ENCODE measurements around the gene RAD51B.

Gene RAD51B

GRCh38 chr14:68506021-68506644 is 686.6 kb downstream of the RAD51B start:
- DNase-seq (ENCODE audit: low read depth, low spot score): no peak

- DNase-seq (ENCODE audit: low read depth, low spot score): no peak
Measured at GRCh38 chr14:68506645-68507419, 687.3 kb downstream of the RAD51B start.

DNA sequence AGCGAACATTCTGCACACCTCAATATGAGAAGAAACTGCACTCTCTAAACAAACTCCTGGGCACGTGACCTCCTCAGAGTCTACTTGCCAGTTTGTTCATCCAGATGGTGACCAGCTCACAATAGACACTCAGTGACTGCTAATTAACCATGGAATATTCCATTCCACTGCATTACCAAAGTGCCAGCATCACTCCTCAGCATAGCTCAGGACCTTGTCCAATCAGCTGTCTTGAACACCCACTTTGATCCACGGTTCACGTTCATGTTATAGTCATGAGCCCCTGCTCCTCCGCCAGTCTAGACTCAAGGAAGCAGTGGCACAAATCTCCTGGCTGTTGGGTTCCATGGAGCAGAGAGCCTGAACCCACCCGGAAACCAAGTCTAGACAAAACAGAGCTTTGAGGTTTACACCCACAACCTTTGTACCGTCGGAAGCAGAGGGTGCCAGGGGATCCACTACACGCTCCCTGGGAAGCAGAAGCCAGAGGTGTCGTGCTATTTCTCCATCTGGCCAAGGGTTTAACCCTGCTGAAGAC is 688.0 kb downstream of the RAD51B start:
- no peak for DNase-seq (ENCODE audit: low read depth, low spot score)

GRCh38 chr14:68508581-68508980 is 689.0 kb downstream of the RAD51B start:
- no peak for DNase-seq (ENCODE audit: low read depth, low spot score)

- no peak for DNase-seq (ENCODE audit: low read depth, low spot score)
Measured at GRCh38 chr14:68509188-68509983, 689.8 kb downstream of the RAD51B start.

DNA sequence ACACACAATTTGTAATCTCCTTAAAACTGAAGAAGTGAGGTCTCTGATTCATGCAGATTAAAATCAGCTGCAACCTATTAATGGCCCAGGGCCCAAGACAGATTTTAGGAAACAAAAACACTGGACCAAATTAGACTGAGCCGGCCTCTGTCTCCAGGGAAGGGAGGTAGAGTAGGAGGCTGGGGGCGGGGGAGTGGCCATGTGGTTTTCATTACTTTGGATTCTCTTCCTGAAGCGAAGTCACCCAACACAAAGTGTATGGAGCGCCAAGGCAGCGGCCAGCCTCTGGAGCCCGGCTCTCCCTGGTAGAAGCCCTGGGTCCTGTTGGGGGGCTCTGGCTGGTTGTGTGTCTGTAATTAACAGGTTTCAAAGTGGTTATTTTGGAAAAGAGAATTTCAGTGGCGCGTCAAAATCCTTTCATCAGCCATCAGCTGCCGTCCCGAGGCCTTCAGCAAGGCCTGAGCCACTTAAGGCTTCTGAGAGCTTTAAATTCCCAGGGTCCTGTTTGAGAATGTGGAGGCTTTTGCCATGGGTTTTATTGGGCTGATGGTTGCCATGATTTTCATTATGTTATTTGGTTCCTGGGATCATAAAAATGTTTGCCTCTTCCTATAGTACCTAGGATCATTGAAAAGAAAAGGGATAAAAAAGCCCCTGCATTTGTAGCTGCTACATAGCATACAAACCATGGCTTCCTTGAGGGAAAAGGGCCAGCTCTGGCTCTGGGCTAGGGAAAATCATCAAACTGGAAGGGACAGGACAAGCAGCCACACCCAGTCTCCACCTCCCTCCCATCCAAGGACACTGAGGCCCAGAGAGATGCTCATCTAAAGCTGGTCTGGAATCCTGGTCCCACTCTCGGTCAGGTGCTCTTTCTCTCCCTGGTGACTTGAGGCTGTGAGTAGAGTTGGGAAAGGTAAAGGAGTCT is 690.9 kb downstream of the RAD51B start:
- no peak for DNase-seq (ENCODE audit: low read depth, low spot score)

GRCh38 chr14:68511129-68512047 is 691.8 kb downstream of the RAD51B start:
- DNase-seq (ENCODE audit: low read depth, low spot score): no peak

DNA sequence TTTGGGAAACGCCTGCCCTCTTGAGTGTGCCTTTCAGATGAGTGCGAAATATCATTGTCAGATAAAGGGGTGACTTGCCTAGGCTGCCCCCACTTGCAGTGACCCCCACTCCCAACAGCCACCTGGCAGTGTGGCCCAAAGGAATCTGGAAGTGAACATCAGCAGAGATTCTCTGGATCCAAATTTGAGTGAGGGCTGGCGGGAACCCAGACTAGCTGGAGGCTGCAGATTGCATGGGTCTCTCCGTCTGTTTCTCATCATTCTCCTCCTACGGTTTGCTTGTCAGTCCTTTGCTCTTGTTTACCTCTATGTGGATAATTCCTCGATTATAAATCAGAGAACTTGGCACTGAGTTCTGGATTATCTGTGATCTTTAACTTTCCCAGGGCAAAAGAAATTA is 692.5 kb downstream of the RAD51B start:
- no peak for DNase-seq (ENCODE audit: low read depth, low spot score)

DNA sequence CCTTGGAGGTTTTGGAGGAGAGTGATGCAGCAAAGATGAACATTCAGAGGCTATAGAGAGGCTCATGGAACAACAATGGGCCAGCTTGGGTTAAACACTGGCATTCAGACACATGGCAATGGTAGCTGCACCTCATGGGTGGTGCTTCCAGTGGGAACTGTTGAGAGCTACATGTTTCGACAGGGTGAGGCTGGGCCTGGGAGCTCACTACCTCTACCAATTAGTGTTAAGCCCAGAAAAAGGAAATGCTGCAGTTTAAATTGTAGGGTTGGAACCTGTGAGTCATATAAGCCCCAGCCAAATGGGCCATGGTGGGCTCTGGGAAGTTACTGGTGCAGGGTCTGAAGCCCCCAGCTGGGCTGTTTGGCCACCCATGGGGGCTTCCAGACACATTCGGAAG is 693.6 kb downstream of the RAD51B start:
- DNase-seq (ENCODE audit: low read depth, low spot score): no peak

GRCh38 chr14:68513838-68514607 is 694.4 kb downstream of the RAD51B start:
- DNase-seq (ENCODE audit: low read depth, low spot score): no peak

GRCh38 chr14:68514608-68515194 is 695.1 kb downstream of the RAD51B start:
- no peak for DNase-seq (ENCODE audit: low read depth, low spot score)

- DNase-seq (ENCODE audit: low read depth, low spot score): no peak
Measured at GRCh38 chr14:68516342-68516741, 696.8 kb downstream of the RAD51B start.

DNA sequence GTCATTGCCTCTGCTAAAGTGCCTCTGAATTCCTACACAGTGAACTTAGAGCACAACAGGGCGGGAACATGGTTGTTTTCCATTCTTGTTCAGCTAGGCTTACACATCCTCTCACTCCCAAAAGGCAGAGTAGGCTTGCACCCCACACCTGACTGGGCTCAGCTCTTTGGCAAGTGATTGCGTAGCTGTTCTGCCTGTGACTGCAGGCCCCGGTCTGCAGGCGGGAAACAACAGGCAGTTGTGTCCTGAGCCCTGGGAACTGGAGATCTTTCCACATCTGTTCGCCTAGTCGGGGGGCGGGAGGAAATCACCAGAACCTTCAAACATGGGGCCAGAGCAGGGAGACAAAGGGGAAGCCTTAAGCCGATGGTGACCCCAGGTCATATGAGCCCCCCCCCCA is 698.6 kb downstream of the RAD51B start:
- DNase-seq (ENCODE audit: low read depth, low spot score): no peak

DNA sequence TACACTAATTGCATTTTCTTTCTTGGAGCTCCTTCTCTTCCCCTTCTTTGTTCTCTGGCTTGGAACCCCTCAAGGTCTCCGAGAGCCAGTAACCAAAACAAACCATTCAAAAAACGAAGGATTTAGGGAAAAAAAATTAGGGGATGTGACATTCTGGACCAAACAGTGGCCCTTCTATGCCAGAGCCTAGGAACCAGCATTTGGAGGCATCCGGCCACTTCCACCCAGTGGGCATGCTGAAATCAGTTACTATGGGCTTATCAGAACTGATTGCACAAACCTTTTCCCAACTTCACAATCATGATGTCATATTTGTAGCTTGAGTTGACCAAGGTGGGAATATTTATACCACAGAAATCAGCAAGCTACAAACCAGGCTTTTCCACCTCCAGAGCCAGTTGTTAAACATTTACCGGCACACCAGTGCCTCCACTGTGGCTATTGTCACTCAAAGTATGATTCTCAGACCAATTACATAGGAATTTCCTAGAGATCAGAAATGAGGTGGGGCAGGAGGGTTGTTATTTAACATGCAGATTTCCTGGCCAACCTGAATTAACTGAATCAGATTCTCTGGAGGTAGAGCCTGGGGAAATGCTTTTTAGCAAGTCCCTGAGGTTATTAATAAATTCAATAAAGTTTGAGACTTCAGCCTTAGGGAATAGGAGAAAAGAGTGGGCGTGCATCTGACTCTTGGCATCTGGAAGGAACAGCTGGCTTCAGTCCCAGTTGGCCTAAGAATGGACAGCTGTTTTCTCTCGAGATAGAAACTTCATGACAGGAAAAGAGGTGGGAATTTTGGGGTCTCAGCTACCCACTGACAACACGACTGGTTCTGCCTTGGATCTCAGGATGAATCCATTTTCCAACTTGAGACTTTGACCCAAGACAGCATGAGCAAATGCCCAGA is 699.4 kb downstream of the RAD51B start:
- DNase-seq (ENCODE audit: low read depth, low spot score): no peak

- no peak for DNase-seq (ENCODE audit: low read depth, low spot score)
Measured at GRCh38 chr14:68519671-68520187, 700.1 kb downstream of the RAD51B start.

GRCh38 chr14:68520637-68521556 is 701.3 kb downstream of the RAD51B start:
- DNase-seq (ENCODE audit: low read depth, low spot score): peak; percentile 57

DNA sequence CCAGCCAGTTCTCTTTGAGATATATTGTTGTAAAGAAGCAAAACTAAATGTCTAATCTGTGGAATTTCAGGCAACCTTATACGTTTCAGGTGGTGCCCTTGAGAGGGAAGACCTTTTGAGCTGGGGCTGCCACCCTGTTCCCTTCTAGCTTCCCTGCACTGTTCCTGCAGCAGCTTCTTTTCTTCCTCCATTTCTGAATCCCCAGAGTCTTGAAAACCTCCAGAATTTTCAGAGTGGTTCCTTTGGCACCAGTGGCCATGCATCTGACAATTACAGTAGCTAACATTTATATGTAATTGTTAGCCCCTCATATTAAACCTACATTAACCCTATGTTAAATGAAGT is 702.0 kb downstream of the RAD51B start:
- DNase-seq (ENCODE audit: low read depth, low spot score): no peak

Data from iPS DF 19.7 (cell line).